ENCODE data around the gene TNFSF13.

DNA sequence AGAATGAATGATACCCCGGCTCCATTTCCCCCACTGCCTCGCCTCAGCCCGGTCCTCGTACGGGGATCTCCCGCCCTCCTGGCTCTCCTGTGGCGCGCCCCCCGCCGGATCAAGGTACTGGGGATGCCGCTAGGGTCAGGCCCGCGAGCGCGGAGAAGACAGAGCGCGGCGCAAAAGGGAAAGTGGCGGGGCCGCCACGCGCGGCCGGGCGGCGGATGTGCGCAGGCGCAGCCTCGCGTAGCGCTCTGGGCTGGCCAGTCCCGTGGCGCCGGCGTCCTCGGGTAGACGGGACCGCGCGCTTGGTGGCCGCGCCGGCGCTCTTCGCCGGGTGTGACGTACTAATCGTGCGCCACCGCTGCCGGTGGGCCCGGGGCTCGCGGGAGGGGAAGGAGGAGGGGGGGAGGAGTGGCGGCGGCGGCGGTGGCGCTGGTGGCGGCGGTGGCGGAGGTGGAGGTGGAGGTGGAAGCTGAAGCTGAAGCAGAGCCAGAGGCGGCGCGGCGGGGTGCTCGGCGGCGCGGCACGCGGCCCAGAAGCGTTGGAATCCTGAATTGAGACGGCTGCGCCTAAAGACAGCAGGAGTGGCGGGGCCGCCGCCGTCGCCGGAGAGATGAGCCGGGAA is 3.1 kb downstream of the TNFSF13 start, which contains the start of gene SENP3:
- TF ChIP-seq, protein P1, sequence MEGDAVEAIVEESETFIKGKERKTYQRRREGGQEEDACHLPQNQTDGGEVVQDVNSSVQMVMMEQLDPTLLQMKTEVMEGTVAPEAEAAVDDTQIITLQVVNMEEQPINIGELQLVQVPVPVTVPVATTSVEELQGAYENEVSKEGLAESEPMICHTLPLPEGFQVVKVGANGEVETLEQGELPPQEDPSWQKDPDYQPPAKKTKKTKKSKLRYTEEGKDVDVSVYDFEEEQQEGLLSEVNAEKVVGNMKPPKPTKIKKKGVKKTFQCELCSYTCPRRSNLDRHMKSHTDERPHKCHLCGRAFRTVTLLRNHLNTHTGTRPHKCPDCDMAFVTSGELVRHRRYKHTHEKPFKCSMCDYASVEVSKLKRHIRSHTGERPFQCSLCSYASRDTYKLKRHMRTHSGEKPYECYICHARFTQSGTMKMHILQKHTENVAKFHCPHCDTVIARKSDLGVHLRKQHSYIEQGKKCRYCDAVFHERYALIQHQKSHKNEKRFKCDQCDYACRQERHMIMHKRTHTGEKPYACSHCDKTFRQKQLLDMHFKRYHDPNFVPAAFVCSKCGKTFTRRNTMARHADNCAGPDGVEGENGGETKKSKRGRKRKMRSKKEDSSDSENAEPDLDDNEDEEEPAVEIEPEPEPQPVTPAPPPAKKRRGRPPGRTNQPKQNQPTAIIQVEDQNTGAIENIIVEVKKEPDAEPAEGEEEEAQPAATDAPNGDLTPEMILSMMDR (IDR thresholded peaks at IDR 0.05), result peak in 1 of 7 experiments; percentile 25
- TF ChIP-seq POLR2A (IDR thresholded peaks at IDR 0.05), result peak in 2 of 3 donors; percentile 48 to 62
